ENCODE data around the gene MAP1LC3B2. TPM values are rescaled to one million over a fixed set of nuclear protein-coding genes. Genes with fewer than 3 reads are reported as not detected.

Gene MAP1LC3B2
- total and polyA plus RNA-seq, 2 of the 13 experiments (the other 11 are each of a cell fraction or from before 2014, with no cell fraction given), result 0.60 to 2.2 TPM

DNA sequence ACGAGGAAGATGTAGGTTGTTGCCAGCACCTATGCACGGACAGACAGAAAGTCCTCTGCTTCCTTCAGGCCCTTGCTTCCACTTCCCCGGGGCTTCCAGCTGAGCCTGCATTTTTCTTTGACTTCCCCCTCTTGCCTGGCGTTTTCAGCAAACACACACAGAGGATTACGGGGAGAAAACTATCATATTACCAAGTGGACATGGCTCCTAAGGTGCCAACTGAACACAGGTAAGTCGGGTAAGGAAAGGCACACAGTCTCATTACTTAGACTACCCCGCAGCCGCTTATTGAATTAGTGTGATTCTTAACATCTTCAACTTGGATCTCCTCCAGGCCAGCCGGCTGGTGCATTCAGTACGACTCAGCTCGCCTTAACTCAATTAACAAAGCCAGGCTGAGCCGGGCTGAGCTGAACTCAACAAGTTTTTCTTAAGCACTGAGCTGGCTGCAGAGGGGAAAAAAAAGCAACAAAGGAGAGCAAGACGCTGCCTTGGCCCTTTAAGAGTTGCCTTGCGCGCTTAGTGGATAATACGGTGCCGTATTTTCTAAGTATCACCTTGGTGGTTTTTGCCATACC lies 19.2 kb upstream of the MAP1LC3B2 start:
- intact Hi-C loops (cut with micrococcal nuclease; ENCODE audit: unreplicated experiment) (no loop called here), in situ Hi-C loops (cut with HindIII; ENCODE audit: extremely low pct_ligation_motif_present, low pct_unique_long_range_greater_than_20kb) (no loop called here)
- Histone ChIP-seq H3K27ac (ENCODE audit: extremely low read length, insufficient read depth, low read length) (no peak overlapping the region), H2AFZ (ENCODE audit: low read length) (no peak overlapping the region), H3K9ac (ENCODE audit: insufficient read depth, low read depth, low read length) (no peak overlapping the region), H3K9me3 (ENCODE audit: low read length) (no peaks in the 10 kb centered on the region), H3K4me1 (ENCODE audit: insufficient read depth, low read length) (no peaks in the 10 kb centered on the region), H3K4me2 (ENCODE audit: low read depth, low read length) (no peak overlapping the region), H3K36me3 (replicated peaks in 1 of 2; ENCODE audit: control insufficient read depth in 1 of 2, insufficient read depth in 2 of 2, low read length in 2 of 2) (no peaks in the 10 kb centered on the region), H3K4me3 (replicated peaks in 1 of 3; ENCODE audit: insufficient read depth in 1 of 3, low read depth in 2 of 3, low read length in 3 of 3) (no peak overlapping the region), H3K79me2 (ENCODE audit: insufficient read depth, low read length) (no peaks in the 10 kb centered on the region), H3K27me3 (ENCODE audit: control insufficient read depth in 1 of 2, insufficient read depth in 2 of 2, low read length in 2 of 2) (peaks cover 2 to 45% of the 10 kb centered on the region in 2 experiments; a peak in 3 of 5 replicates), H4K20me1 (ENCODE audit: insufficient read depth, low read length) (no peaks in the 10 kb centered on the region; the same call in 1 of the 2 replicates)
- ChIA-PET CTCF (ENCODE audit: low intra/inter-chr PET ratio, low total read pairs) (no interaction called here), POLR2A (no interaction called here)
- ATAC-seq, result no peak
- no peak for TF ChIP-seq RNF2 (conservative IDR thresholded peaks at IDR 0.05; ENCODE audit: low read depth)
- no peak for TF ChIP-seq NAIF1 (CRISPR knock-in tag; IDR thresholded peaks at IDR 0.05; ENCODE audit: borderline replicate concordance)
- TF ChIP-seq, protein P1, sequence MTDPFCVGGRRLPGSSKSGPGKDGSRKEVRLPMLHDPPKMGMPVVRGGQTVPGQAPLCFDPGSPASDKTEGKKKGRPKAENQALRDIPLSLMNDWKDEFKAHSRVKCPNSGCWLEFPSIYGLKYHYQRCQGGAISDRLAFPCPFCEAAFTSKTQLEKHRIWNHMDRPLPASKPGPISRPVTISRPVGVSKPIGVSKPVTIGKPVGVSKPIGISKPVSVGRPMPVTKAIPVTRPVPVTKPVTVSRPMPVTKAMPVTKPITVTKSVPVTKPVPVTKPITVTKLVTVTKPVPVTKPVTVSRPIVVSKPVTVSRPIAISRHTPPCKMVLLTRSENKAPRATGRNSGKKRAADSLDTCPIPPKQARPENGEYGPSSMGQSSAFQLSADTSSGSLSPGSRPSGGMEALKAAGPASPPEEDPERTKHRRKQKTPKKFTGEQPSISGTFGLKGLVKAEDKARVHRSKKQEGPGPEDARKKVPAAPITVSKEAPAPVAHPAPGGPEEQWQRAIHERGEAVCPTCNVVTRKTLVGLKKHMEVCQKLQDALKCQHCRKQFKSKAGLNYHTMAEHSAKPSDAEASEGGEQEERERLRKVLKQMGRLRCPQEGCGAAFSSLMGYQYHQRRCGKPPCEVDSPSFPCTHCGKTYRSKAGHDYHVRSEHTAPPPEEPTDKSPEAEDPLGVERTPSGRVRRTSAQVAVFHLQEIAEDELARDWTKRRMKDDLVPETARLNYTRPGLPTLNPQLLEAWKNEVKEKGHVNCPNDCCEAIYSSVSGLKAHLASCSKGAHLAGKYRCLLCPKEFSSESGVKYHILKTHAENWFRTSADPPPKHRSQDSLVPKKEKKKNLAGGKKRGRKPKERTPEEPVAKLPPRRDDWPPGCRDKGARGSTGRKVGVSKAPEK (CRISPR knock-in tag; IDR thresholded peaks at IDR 0.05; ENCODE audit: borderline replicate concordance), result no peak
- no peak for TF ChIP-seq MAFG (CRISPR knock-in tag; IDR thresholded peaks at IDR 0.05)
- 36% methylated on average over 13 of the region's 17 CpGs for WGBS (ENCODE audit: low lambda C conversion rate)
- FAIRE-seq, result no peak
- DNase-seq (ENCODE audit: low spot score), result no peak
- no TSS peak for BruUV-seq (replicated peaks)

DNA sequence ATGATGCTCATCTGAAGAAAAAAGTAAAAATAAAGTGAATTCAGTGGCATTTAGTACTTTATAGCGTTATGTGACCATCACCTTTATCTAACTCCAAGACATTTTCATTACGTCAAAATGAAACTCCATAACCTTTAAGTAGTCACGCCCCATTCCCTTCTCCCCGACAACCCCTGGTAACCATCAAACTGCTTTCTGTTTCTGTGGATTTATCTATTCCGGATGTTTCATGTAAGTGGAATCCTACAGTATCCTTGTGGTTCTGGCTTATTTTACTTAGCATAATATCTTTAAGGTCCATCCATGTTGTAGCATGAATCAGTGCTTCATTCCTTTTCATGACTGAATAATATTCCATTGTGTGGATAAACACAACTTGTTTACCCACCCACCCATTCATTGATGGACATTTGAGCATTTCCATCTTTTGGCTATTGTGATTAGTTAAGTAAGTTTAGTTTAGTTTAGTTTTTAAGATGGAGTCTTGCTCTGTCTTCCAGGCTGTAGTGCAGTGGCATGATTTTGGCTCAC lies 18.5 kb upstream of the MAP1LC3B2 start:
- Histone ChIP-seq H3K4me3 (replicated peaks in 1 of 3; ENCODE audit: insufficient read depth in 1 of 3, low read depth in 2 of 3, low read length in 3 of 3) (no peak overlapping the region), H3K36me3 (replicated peaks in 1 of 2; ENCODE audit: control insufficient read depth in 1 of 2, insufficient read depth in 2 of 2, low read length in 2 of 2) (no peaks in the 10 kb centered on the region), H2AFZ (ENCODE audit: low read length) (no peak overlapping the region), H3K9ac (ENCODE audit: insufficient read depth, low read depth, low read length) (no peak overlapping the region), H3K79me2 (ENCODE audit: insufficient read depth, low read length) (no peaks in the 10 kb centered on the region), H3K9me3 (ENCODE audit: low read length) (no peaks in the 10 kb centered on the region), H3K4me2 (ENCODE audit: low read depth, low read length) (no peak overlapping the region), H3K4me1 (ENCODE audit: insufficient read depth, low read length) (no peaks in the 10 kb centered on the region), H3K27ac (ENCODE audit: extremely low read length, insufficient read depth, low read length) (no peak overlapping the region), H3K27me3 (ENCODE audit: control insufficient read depth in 1 of 2, insufficient read depth in 2 of 2, low read length in 2 of 2) (peaks cover 2 to 39% of the 10 kb centered on the region in 2 experiments; a peak in 3 of 5 replicates), H4K20me1 (ENCODE audit: insufficient read depth, low read length) (no peaks in the 10 kb centered on the region; the same call in 1 of the 2 replicates)
- ChIA-PET POLR2A (no interaction called here), CTCF (ENCODE audit: low intra/inter-chr PET ratio, low total read pairs) (no interaction called here)
- FAIRE-seq (no peak), ATAC-seq (no peak), DNase-seq (ENCODE audit: low spot score) (no peak)
- in situ Hi-C loops (cut with HindIII; ENCODE audit: extremely low pct_ligation_motif_present, low pct_unique_long_range_greater_than_20kb), result no loop called here
- intact Hi-C loops (cut with micrococcal nuclease; ENCODE audit: unreplicated experiment), result no loop called here
- BruUV-seq (replicated peaks), result no TSS peak
- 84% methylated on average over 5 of the region's 5 CpGs for WGBS (ENCODE audit: low lambda C conversion rate)
- TF ChIP-seq, protein P2, sequence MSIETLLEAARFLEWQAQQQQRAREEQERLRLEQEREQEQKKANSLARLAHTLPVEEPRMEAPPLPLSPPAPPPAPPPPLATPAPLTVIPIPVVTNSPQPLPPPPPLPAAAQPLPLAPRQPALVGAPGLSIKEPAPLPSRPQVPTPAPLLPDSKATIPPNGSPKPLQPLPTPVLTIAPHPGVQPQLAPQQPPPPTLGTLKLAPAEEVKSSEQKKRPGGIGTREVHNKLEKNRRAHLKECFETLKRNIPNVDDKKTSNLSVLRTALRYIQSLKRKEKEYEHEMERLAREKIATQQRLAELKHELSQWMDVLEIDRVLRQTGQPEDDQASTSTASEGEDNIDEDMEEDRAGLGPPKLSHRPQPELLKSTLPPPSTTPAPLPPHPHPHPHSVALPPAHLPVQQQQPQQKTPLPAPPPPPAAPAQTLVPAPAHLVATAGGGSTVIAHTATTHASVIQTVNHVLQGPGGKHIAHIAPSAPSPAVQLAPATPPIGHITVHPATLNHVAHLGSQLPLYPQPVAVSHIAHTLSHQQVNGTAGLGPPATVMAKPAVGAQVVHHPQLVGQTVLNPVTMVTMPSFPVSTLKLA (IDR thresholded peaks at IDR 0.05), result no peak
- TF ChIP-seq, protein P3, sequence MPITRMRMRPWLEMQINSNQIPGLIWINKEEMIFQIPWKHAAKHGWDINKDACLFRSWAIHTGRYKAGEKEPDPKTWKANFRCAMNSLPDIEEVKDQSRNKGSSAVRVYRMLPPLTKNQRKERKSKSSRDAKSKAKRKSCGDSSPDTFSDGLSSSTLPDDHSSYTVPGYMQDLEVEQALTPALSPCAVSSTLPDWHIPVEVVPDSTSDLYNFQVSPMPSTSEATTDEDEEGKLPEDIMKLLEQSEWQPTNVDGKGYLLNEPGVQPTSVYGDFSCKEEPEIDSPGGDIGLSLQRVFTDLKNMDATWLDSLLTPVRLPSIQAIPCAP (CRISPR knock-in tag; IDR thresholded peaks at IDR 0.05; ENCODE audit: low read depth), result no peak
- TF ChIP-seq ZNF136 (CRISPR knock-in tag; IDR thresholded peaks at IDR 0.05; ENCODE audit: low read depth), result no peak
- no peak for TF ChIP-seq KAT7 (CRISPR knock-in tag; IDR thresholded peaks at IDR 0.05; ENCODE audit: borderline replicate concordance)
- TF ChIP-seq, protein P4, sequence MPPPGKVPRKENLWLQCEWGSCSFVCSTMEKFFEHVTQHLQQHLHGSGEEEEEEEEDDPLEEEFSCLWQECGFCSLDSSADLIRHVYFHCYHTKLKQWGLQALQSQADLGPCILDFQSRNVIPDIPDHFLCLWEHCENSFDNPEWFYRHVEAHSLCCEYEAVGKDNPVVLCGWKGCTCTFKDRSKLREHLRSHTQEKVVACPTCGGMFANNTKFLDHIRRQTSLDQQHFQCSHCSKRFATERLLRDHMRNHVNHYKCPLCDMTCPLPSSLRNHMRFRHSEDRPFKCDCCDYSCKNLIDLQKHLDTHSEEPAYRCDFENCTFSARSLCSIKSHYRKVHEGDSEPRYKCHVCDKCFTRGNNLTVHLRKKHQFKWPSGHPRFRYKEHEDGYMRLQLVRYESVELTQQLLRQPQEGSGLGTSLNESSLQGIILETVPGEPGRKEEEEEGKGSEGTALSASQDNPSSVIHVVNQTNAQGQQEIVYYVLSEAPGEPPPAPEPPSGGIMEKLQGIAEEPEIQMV (CRISPR knock-in tag; IDR thresholded peaks at IDR 0.05; ENCODE audit: low read depth), result no peak
- TF ChIP-seq MAFF (IDR thresholded peaks at IDR 0.05; ENCODE audit: low read depth, low read length), result no peak
- no peak for TF ChIP-seq ZNF782 (CRISPR knock-in tag; IDR thresholded peaks at IDR 0.05; ENCODE audit: borderline replicate concordance)
